Tibial nerve (tissue), 4 donors: ENCODE results near the gene LSS. TPM values are rescaled to one million over a fixed set of nuclear protein-coding genes. Genes with fewer than 3 reads are reported as not detected.

Source experiments
- DNase-seq, 2 donors: peaks; one replicate each; pipeline ENCODE4 v3.0.0-alpha.2; 2019; ENCODE audit warnings: low spot score in 2 of 2
- H3K27ac ChIP-seq, 4 donors: fragments of 200-600 bp; sonication (generic) in 3 of 4; one replicate each; pipeline ENCODE4 v1.5.1; 2017 to 2019; ENCODE audit warnings: mild to moderate bottlenecking in 1 of 4
- H3K27me3 ChIP-seq, 2 donors: fragments of 200-600 bp; sonication (generic) in 1 of 2; one replicate each; pipeline versions ENCODE4 v1.5.1 to v1.6.0; 2017 to 2019
- H3K36me3 ChIP-seq, 3 donors: fragments of 200-600 bp; sonication (generic); one replicate each; pipeline ENCODE4 v1.5.1; 2018 to 2019
- H3K4me1 ChIP-seq, 4 donors: fragments of 200-600 bp; sonication (generic) in 3 of 4; one replicate each; pipeline ENCODE4 v1.5.1; 2017 to 2019
- H3K4me3 ChIP-seq, 4 donors: fragments of 200-600 bp; sonication (generic) in 3 of 4; one replicate each; pipeline ENCODE4 v1.5.1; 2017 to 2019; ENCODE audit warnings: mild to moderate bottlenecking in 1 of 4, moderate library complexity in 1 of 4
- H3K9me3 ChIP-seq, 4 donors: fragments of 200-600 bp; sonication (generic) in 3 of 4; one replicate each; pipeline ENCODE4 v1.5.1; 2017 to 2019
- EP300 ChIP-seq, 2 donors: sonication (generic); formaldehyde crosslinking; IDR thresholded peaks; one replicate each; pipeline ENCODE4 v1.6.1; 2017; ENCODE audit warnings: antibody characterized with exemption in 2 of 2, mild to moderate bottlenecking in 1 of 2
- POLR2A ChIP-seq, 2 donors: fragments of 450-650 bp; IDR thresholded peaks; one replicate each; pipeline ENCODE4 v1.6.1; 2017; ENCODE audit warnings: antibody characterized with exemption in 2 of 2, mild to moderate bottlenecking in 2 of 2, moderate library complexity in 2 of 2
- WGBS, 2 donors: methylation state at CpG; one replicate each; pipeline ENCODE4 v1.1.5; 2018; 5-methylcytosine and 5-hydroxymethylcytosine counted together
- total RNA-seq, 4 donors: library from RNA; depleted of rRNA; stranded (reverse); fragments of >200 nt; gene quantifications; one replicate each; pipeline ENCODE4 v1.1.0, GENCODE V29; 2016
- TF ChIP-seq, protein P1 (sequence below), 5 experiments: fragments of 200-600 bp in 3 of 5; fragments of 450-650 bp in 2 of 5; sonication (generic) in 3 of 5; IDR thresholded peaks; one replicate each; pipeline ENCODE4 v1.5.1; 2016 to 2019; ENCODE audit warnings: antibody characterized with exemption in 5 of 5, mild to moderate bottlenecking in 3 of 5, moderate library complexity in 2 of 5

The LSS gene
- total RNA-seq, 4 donors from 2014 or later = 69.3 to 132 (median 80.6) TPM

DNA sequence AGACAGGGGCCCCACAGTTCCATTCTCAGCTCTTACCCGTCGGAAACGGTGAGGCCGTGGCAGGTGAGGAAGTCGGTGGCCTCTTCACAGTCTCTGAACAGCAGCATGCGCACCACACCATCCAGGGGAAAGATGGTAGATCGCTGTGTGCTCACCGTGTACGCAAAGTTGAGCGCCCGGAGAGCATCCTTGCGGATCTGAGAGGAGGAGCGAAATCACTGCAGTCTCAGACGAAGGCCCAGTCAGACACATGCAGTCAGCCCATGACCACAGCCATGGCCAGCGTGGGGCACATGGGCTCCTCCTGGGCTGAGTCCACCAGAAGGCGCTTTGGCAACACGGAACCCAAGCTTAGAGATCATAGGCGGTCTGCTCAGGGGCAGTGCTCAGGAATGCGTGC is 38.4 kb upstream of the LSS start:
- Histone ChIP-seq H3K27ac (no peak overlapping the region), H3K36me3 (peaks cover 0 to 98% (median 45%) of the 10 kb centered on the region in 3 donors), H3K4me1 (no peaks in the 10 kb centered on the region), H3K9me3 (no peaks in the 10 kb centered on the region), H3K27me3 (no peaks in the 10 kb centered on the region), H3K4me3 (no peak overlapping the region)
- 87 to 95% methylated on average over 19 of the region's 19 CpGs for WGBS, 2 donors
- DNase-seq = no peak
- TF ChIP-seq, protein P1, sequence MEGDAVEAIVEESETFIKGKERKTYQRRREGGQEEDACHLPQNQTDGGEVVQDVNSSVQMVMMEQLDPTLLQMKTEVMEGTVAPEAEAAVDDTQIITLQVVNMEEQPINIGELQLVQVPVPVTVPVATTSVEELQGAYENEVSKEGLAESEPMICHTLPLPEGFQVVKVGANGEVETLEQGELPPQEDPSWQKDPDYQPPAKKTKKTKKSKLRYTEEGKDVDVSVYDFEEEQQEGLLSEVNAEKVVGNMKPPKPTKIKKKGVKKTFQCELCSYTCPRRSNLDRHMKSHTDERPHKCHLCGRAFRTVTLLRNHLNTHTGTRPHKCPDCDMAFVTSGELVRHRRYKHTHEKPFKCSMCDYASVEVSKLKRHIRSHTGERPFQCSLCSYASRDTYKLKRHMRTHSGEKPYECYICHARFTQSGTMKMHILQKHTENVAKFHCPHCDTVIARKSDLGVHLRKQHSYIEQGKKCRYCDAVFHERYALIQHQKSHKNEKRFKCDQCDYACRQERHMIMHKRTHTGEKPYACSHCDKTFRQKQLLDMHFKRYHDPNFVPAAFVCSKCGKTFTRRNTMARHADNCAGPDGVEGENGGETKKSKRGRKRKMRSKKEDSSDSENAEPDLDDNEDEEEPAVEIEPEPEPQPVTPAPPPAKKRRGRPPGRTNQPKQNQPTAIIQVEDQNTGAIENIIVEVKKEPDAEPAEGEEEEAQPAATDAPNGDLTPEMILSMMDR (IDR thresholded peaks at IDR 0.05) = no peak
- no peak for TF ChIP-seq EP300 (IDR thresholded peaks at IDR 0.05)
- TF ChIP-seq POLR2A (IDR thresholded peaks at IDR 0.05) = no peak

DNA sequence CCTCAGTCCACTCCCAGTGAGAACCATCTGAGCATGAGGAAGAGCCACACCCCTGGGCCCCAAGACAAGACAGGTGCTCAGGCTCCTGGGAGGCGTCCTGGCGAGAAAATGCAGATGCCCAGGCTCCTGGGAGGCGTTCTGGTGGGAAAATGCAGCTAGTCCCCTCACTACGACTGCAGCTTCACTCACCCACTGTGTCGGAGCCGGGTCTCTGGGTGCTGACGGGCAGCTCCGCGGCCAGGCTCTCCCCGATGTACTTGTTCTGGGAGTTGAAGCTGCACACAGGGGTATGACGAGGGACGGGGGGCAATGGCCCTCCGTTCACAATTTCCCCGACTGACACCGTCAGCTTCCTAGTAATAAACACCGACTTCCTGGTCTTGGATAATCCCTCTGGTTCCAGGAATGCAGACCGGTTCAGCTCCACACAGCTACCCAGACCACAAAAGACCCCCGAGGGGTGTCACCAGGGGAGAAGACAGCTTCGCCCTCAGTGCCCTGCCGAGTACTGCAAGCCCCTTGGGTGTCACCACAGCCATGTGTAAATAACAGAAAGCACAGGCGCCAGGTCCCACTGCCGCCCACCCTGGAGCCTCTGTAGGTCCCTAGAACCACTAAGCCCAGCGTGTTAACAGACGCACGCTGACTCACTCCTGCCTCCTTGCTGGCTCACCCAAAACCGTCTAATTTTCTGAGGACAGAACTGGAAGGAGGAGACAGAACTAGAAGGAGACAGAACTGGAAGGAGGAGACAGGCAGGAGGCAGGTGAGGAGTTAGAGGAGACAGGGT is 37.4 kb upstream of the LSS start:
- Histone ChIP-seq H3K36me3 (peaks cover 0 to 95% (median 46%) of the 10 kb centered on the region in 3 donors), H3K4me1 (no peaks in the 10 kb centered on the region), H3K27ac (no peak overlapping the region), H3K9me3 (no peaks in the 10 kb centered on the region), H3K27me3 (no peaks in the 10 kb centered on the region), H3K4me3 (no peak overlapping the region)
- DNase-seq = no peak
- WGBS, 2 donors = 82 to 85% methylated on average over 26 of the region's 26 CpGs
- TF ChIP-seq, protein P1 (IDR thresholded peaks at IDR 0.05) = no peak
- TF ChIP-seq POLR2A (IDR thresholded peaks at IDR 0.05) (no peak), EP300 (IDR thresholded peaks at IDR 0.05) (no peak)

DNA sequence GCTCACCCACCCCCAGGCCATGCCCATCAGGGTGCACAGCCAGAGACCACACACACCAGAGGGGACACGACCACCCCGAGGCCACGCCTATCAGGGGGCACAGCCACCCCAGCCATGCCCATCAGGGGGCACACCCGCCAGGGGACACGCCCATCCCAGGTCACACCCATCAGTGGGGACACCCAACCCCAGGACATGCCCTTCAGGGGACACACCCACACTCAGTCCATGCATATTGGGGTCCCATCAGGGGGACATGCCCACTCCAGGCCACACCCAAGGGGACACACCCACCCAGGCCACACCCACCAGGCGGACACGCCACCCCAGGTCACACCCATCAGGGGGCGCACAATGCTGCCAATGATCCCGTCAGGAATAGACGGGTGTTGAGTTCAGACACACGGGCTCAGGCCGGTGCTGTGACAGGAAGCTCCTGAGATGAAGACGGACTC is 36.1 kb upstream of the LSS start:
- Histone ChIP-seq H3K36me3 (peaks cover 0 to 95% (median 58%) of the 10 kb centered on the region in 3 donors), H3K4me1 (no peaks in the 10 kb centered on the region), H3K9me3 (no peaks in the 10 kb centered on the region), H3K27ac (no peak overlapping the region), H3K27me3 (no peaks in the 10 kb centered on the region), H3K4me3 (no peak overlapping the region)
- no peak for TF ChIP-seq POLR2A (IDR thresholded peaks at IDR 0.05)
- TF ChIP-seq EP300 (IDR thresholded peaks at IDR 0.05) = no peak
- TF ChIP-seq, protein P1 (IDR thresholded peaks at IDR 0.05) = no peak
- WGBS, 2 donors = 93 to 95% methylated on average over 9 to 10 of the region's 13 CpGs
- DNase-seq = no peak

DNA sequence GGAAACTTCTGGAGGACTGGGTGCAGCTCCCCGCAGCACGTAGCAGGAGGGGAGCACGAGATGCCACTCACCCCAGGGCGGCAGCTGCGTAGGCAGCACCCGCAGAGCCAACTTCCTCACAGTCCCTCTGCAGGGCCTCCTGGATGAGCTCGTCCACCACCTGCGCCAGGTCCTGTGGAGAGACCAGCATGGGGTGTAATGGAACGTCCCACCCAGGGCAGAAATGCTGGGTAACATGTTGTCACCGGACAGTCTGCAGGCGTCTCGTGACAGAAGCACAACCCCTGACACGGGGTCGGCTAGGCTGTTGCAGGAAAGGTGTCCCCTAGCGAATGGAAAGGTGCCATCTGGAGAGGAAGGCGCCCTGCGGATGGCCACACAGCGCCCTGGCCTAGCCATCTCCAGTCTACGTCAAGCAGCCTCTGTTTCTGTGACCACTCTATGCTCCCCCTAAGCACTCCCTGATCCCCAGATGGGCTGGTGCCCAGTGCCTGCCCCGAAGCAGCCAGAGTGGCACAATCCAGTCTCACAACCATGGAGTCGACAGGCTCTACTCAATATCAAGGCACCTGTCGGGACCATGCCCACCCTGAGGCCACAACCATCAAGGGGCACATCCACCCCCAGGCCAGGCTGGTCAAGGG is 35.6 kb upstream of the LSS start:
- DNase-seq = no peak
- no peaks in the 10 kb centered on the region for H3K4me1 ChIP-seq
- WGBS, 2 donors = 91 to 96% methylated on average over 21 of the region's 22 CpGs
- H3K27ac ChIP-seq = no peak overlapping the region
- H3K27me3 ChIP-seq = no peaks in the 10 kb centered on the region
- no peaks in the 10 kb centered on the region for H3K9me3 ChIP-seq
- TF ChIP-seq, protein P1 (IDR thresholded peaks at IDR 0.05) = no peak
- TF ChIP-seq EP300 (IDR thresholded peaks at IDR 0.05) (no peak), POLR2A (IDR thresholded peaks at IDR 0.05) (no peak)
- H3K4me3 ChIP-seq = no peak overlapping the region
- H3K36me3 ChIP-seq = peaks cover 0 to 95% (median 55%) of the 10 kb centered on the region in 3 donors

DNA sequence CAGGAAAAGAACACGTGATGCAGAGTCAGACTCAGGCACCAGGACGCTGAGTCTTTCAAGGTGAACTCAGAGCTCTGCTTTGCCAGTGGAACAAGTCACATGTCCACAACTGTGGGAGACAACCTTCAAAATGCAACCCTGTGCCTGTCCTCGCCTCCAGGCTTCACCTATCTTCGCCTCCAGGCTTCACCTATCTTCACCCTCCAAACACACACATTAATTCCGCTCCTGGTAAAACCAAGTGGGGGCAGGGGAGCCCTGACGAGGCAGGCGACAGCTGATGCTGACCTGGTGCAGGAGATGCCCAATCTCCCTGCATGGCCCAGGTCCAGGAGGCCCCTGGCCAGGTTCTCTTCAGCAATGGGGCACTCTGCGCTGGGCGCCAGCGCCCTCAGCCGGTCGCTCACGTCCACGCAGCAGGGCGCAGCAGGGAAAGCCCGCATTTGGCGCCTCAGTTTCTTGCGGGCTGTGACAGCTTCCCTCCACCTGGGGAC is 28.0 kb upstream of the LSS start:
- Histone ChIP-seq H3K27me3 (no peaks in the 10 kb centered on the region), H3K27ac (no peak overlapping the region), H3K4me3 (no peak overlapping the region), H3K9me3 (no peaks in the 10 kb centered on the region), H3K36me3 (peaks cover 4 to 100% (median 49%) of the 10 kb centered on the region in 3 donors), H3K4me1 (no peaks in the 10 kb centered on the region)
- no peak for DNase-seq
- WGBS, 2 donors = 93 to 95% methylated on average over 18 of the region's 18 CpGs
- no peak for TF ChIP-seq EP300 (IDR thresholded peaks at IDR 0.05)
- TF ChIP-seq, protein P1 (IDR thresholded peaks at IDR 0.05) = no peak
- TF ChIP-seq POLR2A (IDR thresholded peaks at IDR 0.05) = no peak
